Myometrial cell (primary cell): Measurements from ENCODE around the gene RNF207. TPM values are rescaled to one million over a fixed set of nuclear protein-coding genes. Genes with fewer than 3 reads are reported as not detected.

Source experiments
- total RNA-seq: library from RNA; depleted of rRNA; stranded (reverse); fragments of >200 nt; gene quantifications from 2 replicates; pipeline ENCODE4 v1.2.3, GENCODE V29; 2015

The RNF207 gene, protein sequence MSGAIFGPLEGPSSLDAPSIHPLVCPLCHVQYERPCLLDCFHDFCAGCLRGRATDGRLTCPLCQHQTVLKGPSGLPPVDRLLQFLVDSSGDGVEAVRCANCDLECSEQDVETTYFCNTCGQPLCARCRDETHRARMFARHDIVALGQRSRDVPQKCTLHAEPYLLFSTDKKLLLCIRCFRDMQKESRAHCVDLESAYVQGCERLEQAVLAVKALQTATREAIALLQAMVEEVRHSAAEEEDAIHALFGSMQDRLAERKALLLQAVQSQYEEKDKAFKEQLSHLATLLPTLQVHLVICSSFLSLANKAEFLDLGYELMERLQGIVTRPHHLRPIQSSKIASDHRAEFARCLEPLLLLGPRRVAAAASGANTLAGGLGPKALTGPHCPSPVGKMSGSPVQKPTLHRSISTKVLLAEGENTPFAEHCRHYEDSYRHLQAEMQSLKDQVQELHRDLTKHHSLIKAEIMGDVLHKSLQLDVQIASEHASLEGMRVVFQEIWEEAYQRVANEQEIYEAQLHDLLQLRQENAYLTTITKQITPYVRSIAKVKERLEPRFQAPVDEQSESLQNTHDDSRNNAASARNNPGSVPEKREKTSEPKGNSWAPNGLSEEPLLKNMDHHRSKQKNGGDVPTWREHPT
- 12.6 and 20.2 TPM in 2 replicates for total RNA-seq

DNA sequence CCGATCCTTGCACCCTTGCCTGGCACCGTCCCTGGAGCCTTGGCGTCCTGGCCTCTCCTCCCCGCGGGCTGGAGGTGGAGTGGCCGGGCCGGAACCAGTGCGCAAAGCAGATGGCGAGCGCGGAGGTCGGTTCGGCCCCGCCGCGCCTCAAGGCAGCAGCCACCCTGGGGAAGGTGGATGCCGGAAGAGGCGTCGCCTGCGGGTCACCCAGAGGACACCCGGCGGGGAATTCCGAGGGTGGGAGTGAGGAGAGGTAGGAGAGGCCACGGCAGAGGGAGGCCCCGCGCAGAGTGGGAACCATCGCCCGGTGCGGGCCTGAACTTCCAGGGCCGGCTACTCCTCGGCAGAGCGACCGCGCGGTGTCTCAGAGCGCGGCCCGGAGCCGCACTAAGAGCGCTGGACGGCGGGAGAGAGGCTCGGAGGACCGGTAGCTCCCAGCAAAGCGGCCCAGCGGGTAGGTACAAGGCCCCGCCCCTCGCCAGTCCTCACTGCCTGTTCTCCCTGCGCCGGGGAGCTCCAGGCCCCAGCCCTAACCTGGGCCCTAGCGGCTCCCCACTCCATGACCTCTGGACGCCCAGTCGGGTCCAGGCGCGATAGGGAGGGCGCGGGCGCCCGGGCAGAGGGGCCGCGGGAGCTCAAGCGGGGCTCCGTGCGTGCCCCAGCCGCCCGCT is at the start of gene RNF207:
TSS of gene RNF207 (plus strand) at position 271 of the 671 bp plus-strand sequence. CDS start 417 bp downstream, outside the sequence.

DNA sequence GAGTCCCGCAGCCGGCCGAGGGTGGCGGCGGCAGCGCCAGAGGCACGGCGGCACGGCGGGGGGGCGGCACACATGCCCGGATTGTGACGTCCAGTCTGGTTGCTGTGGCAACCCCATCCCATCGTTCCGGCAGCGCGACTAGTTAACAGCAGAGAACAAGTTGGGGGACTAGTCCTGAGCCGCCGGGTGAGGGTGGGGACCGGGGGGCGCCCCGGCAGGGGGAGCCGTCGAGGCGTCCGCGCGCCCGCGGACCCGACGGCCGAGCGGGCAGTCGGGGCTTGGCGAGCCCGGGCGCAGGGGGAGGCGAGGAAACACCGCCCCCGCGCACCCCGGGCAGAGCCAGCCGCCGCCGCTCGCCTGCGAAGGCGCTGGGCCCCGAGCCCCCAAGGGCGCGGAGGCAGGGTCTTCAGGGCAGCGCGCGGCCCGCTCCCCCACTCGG is 25.6 kb upstream of the RNF207 start, which contains the start of gene CHD5:
TSS of gene CHD5 (minus strand) at position 54 of the 439 bp plus-strand sequence. CDS start 298 bp downstream, outside the sequence.

DNA sequence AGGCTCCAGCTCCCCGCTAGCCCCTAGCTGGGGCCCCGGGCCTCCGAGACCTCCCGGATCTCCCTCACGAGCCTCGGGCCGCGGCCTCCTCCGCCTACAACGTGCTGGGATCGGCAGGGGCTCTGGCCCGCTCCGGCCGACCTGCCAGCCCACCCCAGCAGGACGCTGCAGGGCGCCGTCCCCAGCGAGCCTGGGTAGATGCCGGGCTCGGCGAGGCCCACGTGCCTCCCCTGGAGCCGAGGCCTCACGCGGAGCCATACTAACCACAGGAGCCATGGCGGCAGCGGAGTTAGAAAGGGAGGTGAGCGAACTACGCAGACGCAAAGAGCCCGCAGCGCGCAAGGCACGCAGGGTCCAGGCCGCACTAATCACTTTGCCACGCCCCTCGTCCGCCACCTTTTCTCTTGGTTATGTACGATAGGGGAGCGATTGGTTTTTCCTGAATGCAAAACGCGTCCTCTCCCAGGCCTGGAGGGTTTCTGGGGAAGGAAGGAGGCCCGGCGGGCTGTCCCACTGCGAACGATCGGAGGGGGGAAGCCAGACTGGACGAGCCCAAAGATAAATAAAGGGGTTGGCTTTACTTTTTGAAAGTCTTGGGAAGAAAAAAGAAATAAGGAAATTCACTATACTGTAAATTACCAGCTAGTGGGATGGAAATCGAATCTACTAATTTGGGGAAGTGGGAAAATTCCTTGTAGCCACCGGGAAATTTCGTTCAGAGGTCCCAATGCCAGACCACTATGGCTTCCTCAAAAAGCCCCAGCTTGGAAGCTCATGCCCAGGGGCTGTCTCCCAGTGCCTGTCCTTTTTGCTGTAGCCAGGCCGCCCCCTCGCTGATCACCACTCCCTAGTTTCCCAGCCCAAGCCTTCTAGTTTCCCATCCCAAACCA is 6.4 kb upstream of the RNF207 start, which contains the start of gene RPL22:
TSS of gene RPL22 (minus strand) at position 298 of the 890 bp plus-strand sequence. CDS start at position 276, 22 bp downstream.

DNA sequence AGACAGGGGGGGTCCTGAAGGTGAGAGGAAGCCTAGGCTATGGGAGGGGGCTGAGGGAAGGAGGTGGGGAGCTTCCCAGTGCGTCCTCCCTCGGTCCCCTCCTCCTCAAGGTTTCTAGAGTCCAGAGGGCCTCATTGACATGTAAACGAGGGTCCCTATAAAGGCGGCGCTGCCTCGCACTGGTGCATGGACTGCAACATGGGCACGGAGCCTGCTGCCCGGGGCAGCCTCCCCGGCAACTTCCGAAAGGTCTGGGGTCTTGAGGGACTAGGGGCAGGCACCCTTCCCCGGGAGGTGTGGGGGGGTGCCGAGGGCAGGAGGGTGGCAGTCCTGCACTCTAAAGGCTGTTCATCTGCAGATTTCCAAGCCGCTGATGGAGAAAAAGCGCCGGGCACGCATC is 38.1 kb downstream of the RNF207 start, which contains the start of gene HES3:
TSS of gene HES3 (plus strand) at position 187 of the 400 bp plus-strand sequence. CDS start at position 374, 187 bp downstream.

DNA sequence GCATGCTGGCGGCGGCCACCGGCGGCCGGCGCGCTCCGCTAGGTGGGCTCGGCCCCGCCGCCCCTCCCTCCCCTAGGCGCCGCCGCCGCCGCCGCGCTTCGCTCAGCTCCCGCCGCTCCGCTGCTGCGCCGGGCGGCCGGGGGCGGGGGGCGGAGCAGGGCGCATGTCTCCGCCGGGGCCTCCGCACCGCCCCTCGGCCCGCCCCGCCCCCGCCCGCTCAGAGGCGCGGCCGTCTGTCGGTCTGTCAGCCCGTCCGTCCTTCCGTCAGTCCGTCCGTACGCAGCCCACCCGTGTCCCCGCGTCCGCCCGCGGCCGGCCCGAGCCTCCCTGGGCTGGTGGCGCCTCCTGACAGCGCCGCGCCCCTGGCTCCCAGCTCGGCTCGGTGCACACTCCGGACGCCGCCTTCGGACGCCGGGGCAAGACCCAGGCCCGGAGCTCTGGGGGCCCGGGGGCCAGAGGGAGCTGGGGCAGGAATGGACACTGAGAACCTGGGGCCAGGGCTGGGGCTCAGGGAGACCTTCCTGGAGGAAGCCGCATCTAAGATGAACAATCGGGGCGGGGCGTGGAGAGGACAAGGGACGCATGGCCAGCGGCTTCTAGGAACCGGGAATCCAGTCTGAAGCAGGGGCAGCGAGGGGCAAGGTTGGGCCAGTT is 55.2 kb downstream of the RNF207 start, which contains the start of gene GPR153:
TSS of gene GPR153 (minus strand) at position 138 of the 654 bp plus-strand sequence. CDS start 6,193 bp downstream, outside the sequence.

Other genes starting within 250 kb of the RNF207 start
- 7.8 and 9.5 TPM in 2 replicates for gene NPHP4, start 213.7 kb upstream of the RNF207 start, total RNA-seq
- gene KCNAB2, start 160.2 kb upstream of the RNF207 start, total RNA-seq: 7.1 and 8.4 TPM in 2 replicates
- gene CHD5, start 25.8 kb upstream of the RNF207 start, total RNA-seq: not detected in 2 replicates
- 101 and 133 TPM in 2 replicates for gene RPL22, start 6.5 kb upstream of the RNF207 start, total RNA-seq
- 89.7 and 90.7 TPM in 2 replicates for gene ICMT, start 29.8 kb downstream of the RNF207 start, total RNA-seq
- gene HES3, start 38.1 kb downstream of the RNF207 start, total RNA-seq: not detected in 2 replicates
- gene GPR153, start 55.0 kb downstream of the RNF207 start, total RNA-seq: 3.7 and 7.2 TPM in 2 replicates
- 53.9 and 82.7 TPM in 2 replicates for gene ACOT7, start 187.6 kb downstream of the RNF207 start, total RNA-seq
- not detected in 2 replicates for gene HES2, start 213.8 kb downstream of the RNF207 start, total RNA-seq
- gene ESPN, start 218.7 kb downstream of the RNF207 start, total RNA-seq: not detected in 2 replicates